ENCODE data around the gene MYOM1. TPM values are rescaled to one million over a fixed set of nuclear protein-coding genes. Genes with fewer than 3 reads are reported as not detected.
"Not testable (repeated sequence)": the region's sequence is repeated elsewhere in the genome, so short reads cannot be mapped to it uniquely, and the experiment has no call there.

The MYOM1 gene
- total RNA-seq, 1 donor from 2014 or later = 0.49 TPM

- Mint-ChIP-seq H3K27ac (ENCODE audit: unreplicated experiment) (no peak overlapping the region), H3K27me3 (ENCODE audit: unreplicated experiment) (no peaks in the 10 kb centered on the region), H3K36me3 (ENCODE audit: low read depth, unreplicated experiment) (no peaks in the 10 kb centered on the region), H3K9me3 (ENCODE audit: unreplicated experiment) (no peaks in the 10 kb centered on the region), H3K4me1 (ENCODE audit: unreplicated experiment) (no peaks in the 10 kb centered on the region), H3K4me3 (ENCODE audit: unreplicated experiment) (no peak overlapping the region)
- TF ChIP-seq CTCF (IDR thresholded peaks at IDR 0.05; ENCODE audit: unreplicated experiment) = no peak
- no peak for DNase-seq (ENCODE audit: low spot score)
Measured at GRCh38 chr18:3221496-3221895, 1.7 kb upstream of the MYOM1 start.

GRCh38 chr18:3220868-3221267, 1.1 kb upstream of the MYOM1 start:
- not testable (repeated sequence) for DNase-seq (ENCODE audit: low spot score); H3K27ac Mint-ChIP-seq (ENCODE audit: unreplicated experiment); H3K4me1 Mint-ChIP-seq (ENCODE audit: unreplicated experiment); H3K4me3 Mint-ChIP-seq (ENCODE audit: unreplicated experiment); H3K27me3 Mint-ChIP-seq (ENCODE audit: unreplicated experiment); H3K9me3 Mint-ChIP-seq (ENCODE audit: unreplicated experiment); H3K36me3 Mint-ChIP-seq (ENCODE audit: low read depth, unreplicated experiment)

GRCh38 chr18:3219241-3219630, 532 bp downstream of the MYOM1 start:
- no peak for DNase-seq (ENCODE audit: low spot score)
- no peak for TF ChIP-seq CTCF (IDR thresholded peaks at IDR 0.05; ENCODE audit: unreplicated experiment)
- H3K27ac Mint-ChIP-seq (ENCODE audit: unreplicated experiment) = no peak overlapping the region
- peaks cover 1% of the 10 kb centered on the region for H3K4me1 Mint-ChIP-seq (ENCODE audit: unreplicated experiment)
- no peaks in the 10 kb centered on the region for H3K36me3 Mint-ChIP-seq (ENCODE audit: low read depth, unreplicated experiment)
- H3K4me3 Mint-ChIP-seq (ENCODE audit: unreplicated experiment) = no peak overlapping the region
- no peaks in the 10 kb centered on the region for H3K27me3 Mint-ChIP-seq (ENCODE audit: unreplicated experiment)
- H3K9me3 Mint-ChIP-seq (ENCODE audit: unreplicated experiment) = no peaks in the 10 kb centered on the region

GRCh38 chr18:3218819-3219218, 949 bp downstream of the MYOM1 start:
- no peak for DNase-seq (ENCODE audit: low spot score)
- Mint-ChIP-seq H3K27me3 (ENCODE audit: unreplicated experiment) (no peaks in the 10 kb centered on the region), H3K9me3 (ENCODE audit: unreplicated experiment) (no peaks in the 10 kb centered on the region), H3K36me3 (ENCODE audit: low read depth, unreplicated experiment) (no peaks in the 10 kb centered on the region), H3K4me3 (ENCODE audit: unreplicated experiment) (no peak overlapping the region), H3K4me1 (ENCODE audit: unreplicated experiment) (peaks cover 3% of the 10 kb centered on the region), H3K27ac (ENCODE audit: unreplicated experiment) (no peak overlapping the region)
- TF ChIP-seq CTCF (IDR thresholded peaks at IDR 0.05; ENCODE audit: unreplicated experiment) = no peak

GRCh38 chr18:3217948-3218647, 1.7 kb downstream of the MYOM1 start:
- DNase-seq (ENCODE audit: low spot score) = no peak
- Mint-ChIP-seq H3K27ac (ENCODE audit: unreplicated experiment) (no peak overlapping the region), H3K27me3 (ENCODE audit: unreplicated experiment) (no peaks in the 10 kb centered on the region), H3K9me3 (ENCODE audit: unreplicated experiment) (no peaks in the 10 kb centered on the region), H3K36me3 (ENCODE audit: low read depth, unreplicated experiment) (no peaks in the 10 kb centered on the region), H3K4me3 (ENCODE audit: unreplicated experiment) (no peak overlapping the region), H3K4me1 (ENCODE audit: unreplicated experiment) (peaks cover 3% of the 10 kb centered on the region)
- no peak for TF ChIP-seq CTCF (IDR thresholded peaks at IDR 0.05; ENCODE audit: unreplicated experiment)

Data from endothelial cell (in vitro differentiated cells).